GF-D8 (cell line): Measurements from ENCODE around the gene TRAM2.

Experiments
- DNase-seq: peaks from one replicate; lab custom pipeline; 2025; lab: John Stamatoyannopoulos, UW

TRAM2 gene

GRCh38 chr6:52527436-52527835, 49.4 kb downstream of the TRAM2 start:
- no peak for DNase-seq

DNA sequence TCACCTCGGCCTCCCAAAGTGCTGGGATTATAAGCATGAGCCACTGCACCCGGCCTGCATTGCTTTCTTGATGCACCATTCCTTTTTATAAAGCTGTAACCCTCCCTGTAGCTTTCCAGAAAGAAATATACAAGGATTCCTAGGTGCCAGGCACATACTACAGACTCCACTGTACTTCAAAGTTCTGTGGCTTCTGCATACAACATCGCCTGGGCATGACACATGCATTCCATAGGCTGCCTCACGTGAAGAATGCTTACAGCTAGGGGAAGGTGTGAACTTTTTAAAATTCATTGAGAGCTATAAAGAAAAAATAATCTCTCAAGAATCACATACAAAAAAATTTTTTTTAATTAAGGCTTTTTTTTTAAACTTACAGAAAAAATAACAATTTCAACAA, 50.2 kb downstream of the TRAM2 start:
- DNase-seq, result no peak

- DNase-seq, result no peak
Measured at GRCh38 chr6:52524918-52525317, 51.9 kb downstream of the TRAM2 start.

GRCh38 chr6:52523378-52524142, 53.3 kb downstream of the TRAM2 start:
- DNase-seq, result no peak

- DNase-seq, result no peak
Measured at GRCh38 chr6:52522655-52523054, 54.2 kb downstream of the TRAM2 start.

- DNase-seq, result no peak
Measured at GRCh38 chr6:52522151-52522626, 54.7 kb downstream of the TRAM2 start.

DNA sequence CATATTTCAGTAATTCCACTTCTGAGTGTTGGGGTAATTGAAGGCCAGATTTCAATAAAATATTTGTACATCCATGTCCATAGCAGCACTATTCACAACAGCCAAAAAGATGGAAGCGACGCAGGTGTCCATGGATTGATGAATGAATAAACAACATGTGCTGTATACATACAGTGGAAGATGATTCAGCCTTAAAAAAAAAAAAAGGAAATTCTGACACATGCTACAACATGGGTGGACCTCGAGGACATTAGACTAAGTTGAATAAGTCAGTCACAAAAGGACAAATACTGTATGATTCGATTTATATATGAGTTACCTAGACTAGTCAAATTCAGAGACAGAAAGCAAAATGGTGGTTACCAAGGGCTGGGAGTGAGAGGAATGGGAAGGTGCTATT, 57.2 kb downstream of the TRAM2 start:
- no peak for DNase-seq

- no peak for DNase-seq
Measured at GRCh38 chr6:52518279-52518945, 58.4 kb downstream of the TRAM2 start.

DNA sequence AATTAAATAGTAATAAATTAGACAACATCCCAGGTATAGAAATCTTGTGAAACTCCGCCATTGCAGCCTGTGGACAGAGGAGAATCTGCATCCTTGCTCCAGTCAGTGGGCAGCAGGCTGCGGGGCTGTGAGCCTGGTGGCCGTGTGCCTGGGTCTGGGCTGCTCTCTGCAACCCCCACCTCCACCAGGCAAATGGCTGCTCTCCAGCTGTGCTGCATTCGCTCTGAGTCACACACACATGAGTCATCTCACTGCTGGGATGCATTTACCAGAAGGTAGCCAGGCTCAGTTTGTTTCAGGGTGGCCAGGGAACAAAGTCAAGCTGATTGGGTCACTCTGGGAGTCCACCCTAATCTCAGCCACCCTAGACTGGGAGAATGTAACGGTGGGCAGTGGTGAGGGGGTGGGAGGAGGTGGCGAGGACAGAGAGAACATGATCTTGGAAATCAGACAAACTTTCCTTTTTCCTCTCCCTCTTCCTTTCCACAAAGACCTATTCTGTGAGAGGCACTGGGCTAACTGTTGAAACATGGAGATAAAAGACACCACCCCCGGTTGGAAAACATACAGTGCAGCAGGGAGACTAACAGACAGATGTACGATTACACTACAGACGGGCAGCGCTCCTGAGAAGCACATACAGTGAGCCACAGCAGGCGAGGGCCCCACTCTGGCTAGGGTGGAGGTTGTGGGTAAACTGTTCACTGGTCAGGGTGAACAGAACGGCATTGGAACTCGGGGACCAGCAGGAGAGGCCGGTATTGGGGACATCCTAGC, 59.2 kb downstream of the TRAM2 start:
- DNase-seq, result no peak

DNA sequence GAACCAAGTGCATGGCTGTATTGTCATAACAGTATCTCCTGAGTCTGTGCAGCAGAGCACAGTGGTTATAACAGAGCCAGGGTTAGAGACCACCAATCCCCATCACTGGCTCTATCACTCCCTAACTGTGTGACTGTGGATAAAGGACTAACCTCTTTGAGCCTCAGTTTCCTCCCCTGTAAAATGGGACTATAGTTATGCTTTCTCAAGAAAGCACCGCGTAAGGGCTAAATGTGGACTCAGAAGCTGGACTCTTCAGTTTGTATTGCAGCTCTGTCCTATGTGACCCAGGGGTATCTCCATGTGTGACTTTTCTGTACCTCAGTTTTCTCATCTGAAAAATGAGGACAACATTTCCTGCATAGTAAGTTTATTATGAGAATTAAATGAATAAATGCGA, 59.9 kb downstream of the TRAM2 start:
- DNase-seq, result no peak

GRCh38 chr6:52516269-52516668, 60.6 kb downstream of the TRAM2 start:
- DNase-seq, result no peak

DNA sequence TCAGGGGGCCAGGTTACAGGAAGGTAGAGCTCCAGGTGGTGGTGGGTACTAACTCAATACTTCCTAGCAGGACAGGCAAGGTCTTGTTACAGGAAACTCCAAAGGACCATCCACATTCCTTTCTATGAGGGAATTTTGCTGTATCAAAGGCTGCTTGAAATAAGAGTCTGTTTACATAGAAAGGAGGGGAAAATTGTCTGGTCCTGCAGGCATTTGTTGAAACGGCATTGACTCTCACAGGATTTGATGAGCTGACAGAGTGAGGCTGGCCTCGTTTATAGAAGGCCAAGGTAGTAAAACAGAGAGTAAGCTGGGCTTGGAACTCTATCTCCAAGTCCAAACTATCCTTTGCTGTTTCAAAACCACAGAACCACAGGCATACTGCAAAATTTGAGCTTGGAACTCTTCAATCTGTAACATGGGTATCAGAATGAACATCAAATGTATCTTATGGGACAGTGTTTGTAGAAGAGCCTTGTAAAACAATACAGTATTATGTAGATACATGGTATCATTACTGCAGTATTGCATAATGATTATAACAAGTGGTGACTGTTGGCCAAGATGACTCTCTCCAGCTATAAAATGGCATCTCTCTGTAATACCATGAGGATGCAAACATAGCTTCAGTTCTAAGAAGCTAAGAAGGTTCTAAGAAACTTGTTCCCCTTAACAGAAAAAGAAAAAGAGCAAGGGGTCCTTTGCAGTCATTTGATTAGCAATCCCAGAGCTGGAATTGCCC, 61.5 kb downstream of the TRAM2 start:
- no peak for DNase-seq

DNA sequence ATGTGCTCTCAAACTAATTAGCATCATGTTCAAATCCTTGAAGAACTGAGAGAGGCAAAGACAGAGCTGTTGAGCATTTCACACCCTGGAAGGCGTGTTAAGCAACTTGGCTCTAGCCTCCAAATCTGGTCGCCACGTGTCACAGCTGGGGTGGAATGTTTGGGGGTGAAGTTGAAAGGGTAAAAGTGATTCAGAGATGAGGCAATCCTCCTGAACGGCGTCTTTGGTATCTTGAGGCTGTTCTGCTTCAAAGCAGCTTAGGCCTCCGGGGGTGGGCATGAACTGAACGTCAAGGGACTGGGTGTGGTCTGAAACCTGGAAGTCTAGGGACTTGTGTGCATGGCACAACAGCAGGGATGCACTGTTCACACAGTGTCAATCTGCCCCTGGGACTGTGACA, 62.3 kb downstream of the TRAM2 start:
- no peak for DNase-seq

DNA sequence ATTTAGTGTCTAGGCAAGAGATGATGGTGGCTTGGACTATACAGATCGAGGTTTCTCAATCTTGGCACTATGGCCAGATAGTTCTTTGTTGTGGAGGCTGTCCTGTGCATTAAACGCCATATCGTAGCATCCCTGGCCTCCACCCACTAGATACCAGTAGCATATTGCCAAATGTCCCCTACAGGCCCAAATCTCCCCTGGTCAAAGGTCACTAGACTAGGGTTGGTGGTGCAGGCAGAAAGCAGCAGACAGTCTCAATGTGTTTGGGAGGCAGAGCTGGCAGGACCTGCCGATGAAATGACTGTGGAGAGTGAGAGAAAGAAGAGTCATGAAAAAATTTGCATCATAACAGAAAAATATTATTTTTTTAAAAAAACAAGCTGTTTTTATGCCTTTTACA, 63.0 kb downstream of the TRAM2 start:
- DNase-seq, result no peak

DNA sequence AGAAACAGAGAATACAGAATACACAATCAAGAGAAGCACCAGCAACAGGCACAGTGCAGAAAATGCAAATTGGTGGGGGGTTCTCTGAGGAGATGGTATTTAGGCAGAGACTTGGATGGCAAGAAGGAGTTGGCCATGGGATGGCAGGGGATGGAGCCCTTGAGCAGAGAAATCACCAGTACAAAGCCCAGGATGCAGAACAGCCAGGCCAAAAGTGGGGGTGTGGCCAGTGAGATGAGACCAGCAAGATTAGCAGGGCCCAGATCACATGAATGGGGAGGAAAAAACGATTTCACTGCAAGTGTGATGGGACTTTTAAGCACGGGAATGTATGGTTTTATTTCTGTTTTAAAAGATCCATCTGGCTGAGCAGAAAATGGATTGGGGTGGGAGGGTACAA, 63.4 kb downstream of the TRAM2 start:
- no peak for DNase-seq

DNA sequence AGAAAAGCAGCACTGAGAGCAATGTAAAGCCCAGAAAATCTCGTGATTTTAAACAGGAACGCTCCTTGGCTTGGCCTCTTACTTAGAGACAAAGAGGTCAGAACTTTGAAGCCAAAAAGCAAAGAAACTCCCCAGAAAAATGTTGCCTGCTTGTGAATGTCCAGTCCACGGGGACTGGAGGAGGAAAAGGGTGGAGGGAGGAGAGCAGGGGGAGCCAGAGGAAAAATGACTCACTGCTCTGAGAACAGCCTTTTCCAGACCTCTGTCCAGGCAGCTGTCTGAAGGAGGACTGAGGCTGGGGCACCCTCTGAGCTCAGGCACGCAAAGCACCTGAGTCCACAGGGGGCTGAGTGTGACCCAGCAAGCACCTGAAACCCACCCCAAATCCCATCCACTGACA, 64.7 kb downstream of the TRAM2 start:
- DNase-seq, result no peak

- no peak for DNase-seq
Measured at GRCh38 chr6:52511572-52512151, 65.2 kb downstream of the TRAM2 start.

DNA sequence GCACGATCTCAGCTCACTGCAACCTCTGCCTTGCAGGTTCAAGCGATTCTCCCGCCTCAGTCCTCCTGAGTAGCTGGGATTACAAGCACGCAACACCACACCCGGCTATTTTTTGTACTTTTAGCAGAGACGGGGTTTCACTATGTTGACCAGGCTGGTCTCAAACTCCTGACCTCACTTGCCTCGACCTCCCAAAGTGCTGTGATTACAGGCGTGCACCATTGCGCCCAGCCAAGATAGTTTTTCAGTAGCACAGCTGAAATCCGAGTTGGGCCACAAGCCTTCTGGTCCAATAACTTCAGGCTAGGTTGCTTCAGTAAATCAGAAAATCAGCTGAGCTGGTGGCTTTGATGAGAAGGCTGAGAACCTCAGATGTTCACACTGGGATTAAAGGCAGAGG, 65.7 kb downstream of the TRAM2 start:
- no peak for DNase-seq

- no peak for DNase-seq
Measured at GRCh38 chr6:52510213-52510562, 66.7 kb downstream of the TRAM2 start.

GRCh38 chr6:52509281-52510212, 67.3 kb downstream of the TRAM2 start:
- DNase-seq, result no peak

DNA sequence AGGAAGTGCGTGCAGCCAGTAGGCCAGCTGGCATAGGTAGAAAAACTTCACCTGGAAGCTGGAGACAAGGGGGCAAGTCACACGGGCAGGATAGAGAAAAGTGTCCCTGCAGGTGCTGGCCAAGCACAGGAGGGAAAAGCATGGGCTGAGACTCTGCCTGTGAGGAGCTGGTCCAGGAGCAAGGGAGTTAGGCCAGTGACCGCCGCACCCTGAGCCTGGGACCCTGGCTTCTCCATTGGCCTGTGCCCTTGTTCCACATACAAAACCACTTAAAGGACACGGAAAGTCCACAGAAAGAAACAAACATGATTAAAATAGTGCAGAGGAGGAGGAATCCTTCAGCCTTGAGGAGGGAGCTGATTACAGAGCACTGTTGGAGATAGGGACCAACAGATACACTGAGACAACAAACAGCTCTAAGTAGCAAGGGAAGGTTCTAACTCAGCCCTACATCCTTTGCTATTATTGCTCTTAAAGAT, 68.6 kb downstream of the TRAM2 start:
- no peak for DNase-seq
